ENCODE measurements around the gene PCGF6. TPM values are rescaled to one million over a fixed set of nuclear protein-coding genes. Genes with fewer than 3 reads are reported as not detected.

Gene PCGF6
- total RNA-seq, 1 donor from 2014 or later, result 5.4 TPM

GRCh38 chr10:103350175-103350516, 794 bp downstream of the PCGF6 start:
- no peak for DNase-seq
- peak overlapping the region; percentile 86 for H3K27ac ChIP-seq (replicated peaks)
- TF ChIP-seq CTCF (IDR thresholded peaks at IDR 0.05; ENCODE audit: borderline replicate concordance), result no peak
- H3K4me3 ChIP-seq, result peak overlapping the region; percentile 91
- no peaks in the 10 kb centered on the region for H3K27me3 ChIP-seq (ENCODE audit: low read depth)
- peaks cover 24% of the 10 kb centered on the region for H3K4me1 ChIP-seq
- no peaks in the 10 kb centered on the region for H3K9me3 ChIP-seq (replicated peaks)
- intact Hi-C loops (cut with micrococcal nuclease), result no loop called here
- peaks cover 39% of the 10 kb centered on the region for H3K36me3 ChIP-seq

GRCh38 chr10:103336370-103336769, 14.6 kb downstream of the PCGF6 start:
- H3K4me1 ChIP-seq, result no peaks in the 10 kb centered on the region
- no peak overlapping the region for H3K27ac ChIP-seq (replicated peaks)
- DNase-seq, result no peak
- peaks cover 39% of the 10 kb centered on the region for H3K36me3 ChIP-seq
- no peaks in the 10 kb centered on the region for H3K27me3 ChIP-seq (ENCODE audit: low read depth)
- intact Hi-C loops (cut with micrococcal nuclease), result no loop called here
- no peaks in the 10 kb centered on the region for H3K9me3 ChIP-seq (replicated peaks)
- TF ChIP-seq CTCF (IDR thresholded peaks at IDR 0.05; ENCODE audit: borderline replicate concordance), result no peak
- no peak overlapping the region for H3K4me3 ChIP-seq

GRCh38 chr10:103334567-103334966, 16.4 kb downstream of the PCGF6 start:
- intact Hi-C loops (cut with micrococcal nuclease), result no loop called here
- no peaks in the 10 kb centered on the region for H3K4me1 ChIP-seq

GRCh38 chr10:103333934-103334520, 16.9 kb downstream of the PCGF6 start:
- no peak overlapping the region for H3K27ac ChIP-seq (replicated peaks)
- H3K36me3 ChIP-seq, result peaks cover 49% of the 10 kb centered on the region
- no peak overlapping the region for H3K4me3 ChIP-seq
- no peak for DNase-seq
- H3K9me3 ChIP-seq (replicated peaks), result no peaks in the 10 kb centered on the region
- no peaks in the 10 kb centered on the region for H3K27me3 ChIP-seq (ENCODE audit: low read depth)
- intact Hi-C loops (cut with micrococcal nuclease), result no loop called here
- peak; percentile 69 for TF ChIP-seq CTCF (IDR thresholded peaks at IDR 0.05; ENCODE audit: borderline replicate concordance)
- no peaks in the 10 kb centered on the region for H3K4me1 ChIP-seq

More at GRCh38 chr10:103334567-103334966, 16.4 kb downstream of the PCGF6 start:
- no peak for DNase-seq
- no peak overlapping the region for H3K4me3 ChIP-seq
- peaks cover 49% of the 10 kb centered on the region for H3K36me3 ChIP-seq
- no peaks in the 10 kb centered on the region for H3K9me3 ChIP-seq (replicated peaks)
- TF ChIP-seq CTCF (IDR thresholded peaks at IDR 0.05; ENCODE audit: borderline replicate concordance), result no peak
- H3K27me3 ChIP-seq (ENCODE audit: low read depth), result no peaks in the 10 kb centered on the region
- H3K27ac ChIP-seq (replicated peaks), result no peak overlapping the region

GRCh38 chr10:103327906-103328305, 23.0 kb downstream of the PCGF6 start:
- H3K27me3 ChIP-seq (ENCODE audit: low read depth), result no peaks in the 10 kb centered on the region
- TF ChIP-seq CTCF (IDR thresholded peaks at IDR 0.05; ENCODE audit: borderline replicate concordance), result no peak
- H3K4me1 ChIP-seq, result no peaks in the 10 kb centered on the region
- no peak for DNase-seq
- H3K36me3 ChIP-seq, result peaks cover 79% of the 10 kb centered on the region
- H3K27ac ChIP-seq (replicated peaks), result no peak overlapping the region
- no peaks in the 10 kb centered on the region for H3K9me3 ChIP-seq (replicated peaks)
- H3K4me3 ChIP-seq, result no peak overlapping the region
- intact Hi-C loops (cut with micrococcal nuclease), result no loop called here

Data from left ventricle myocardium inferior (tissue), 1 donor.